DOHH2 (cell line): Measurements from ENCODE around the gene TASL.

Experiments
- H3F3A ChIP-seq: fragments of 200-600 bp; sonication (generic), shearing (Covaris generic); 2 replicates; pipeline ENCODE4 v1.6.0; 2016; ENCODE audit warnings: antibody characterized with exemption, mild to moderate bottlenecking; ENCODE audit not compliant: control insufficient read depth, insufficient read depth
- H3K27ac ChIP-seq: fragments of 200-600 bp; sonication (generic); 2 replicates; pipeline ENCODE4 v1.5.1; 2014; ENCODE audit warnings: low read depth, mild to moderate bottlenecking, low read length, moderate library complexity
- H3K27me3 ChIP-seq: fragments of 200-600 bp; sonication (generic); 2 replicates; pipeline ENCODE4 v1.6.1; 2014; ENCODE audit warnings: mild to moderate bottlenecking, low read length, mixed read lengths; ENCODE audit not compliant: control insufficient read depth
- H3K36me3 ChIP-seq: fragments of 200-600 bp; sonication (generic); 2 replicates; pipeline ENCODE4 v1.6.1; 2014; ENCODE audit warnings: mild to moderate bottlenecking, low read length, moderate library complexity, mixed read lengths; ENCODE audit not compliant: control insufficient read depth
- H3K4me1 ChIP-seq: fragments of 200-600 bp; sonication (generic); 2 replicates; pipeline ENCODE4 v1.6.1; 2014; ENCODE audit warnings: mild to moderate bottlenecking, low read length, mixed read lengths; ENCODE audit not compliant: control insufficient read depth
- H3K4me2 ChIP-seq: fragments of 200-600 bp; sonication (generic); 2 replicates; pipeline ENCODE4 v1.6.0; 2014; ENCODE audit warnings: mild to moderate bottlenecking, low read length, moderate library complexity
- H3K4me3 ChIP-seq: fragments of 200-600 bp; sonication (generic); 2 replicates; pipeline ENCODE4 v1.5.1; 2014; ENCODE audit warnings: mild to moderate bottlenecking, low read length, mixed read lengths
- H3K79me2 ChIP-seq: fragments of 200-600 bp; sonication (generic); 2 replicates; pipeline ENCODE4 v1.6.1; 2014; ENCODE audit warnings: mild to moderate bottlenecking, low read length, mixed read lengths; ENCODE audit not compliant: control insufficient read depth
- H3K9me2 ChIP-seq: fragments of 200-600 bp; sonication (generic); replicated peaks from 2 replicates; pipeline ENCODE4 v1.6.1; 2014; ENCODE audit warnings: mild to moderate bottlenecking, low read length, mixed read lengths; ENCODE audit not compliant: control insufficient read depth
- H3K9me3 ChIP-seq: fragments of 200-600 bp; sonication (generic); 2 replicates; pipeline ENCODE4 v1.6.1; 2014; ENCODE audit warnings: antibody characterized with exemption, low read length, mixed read lengths; ENCODE audit not compliant: control insufficient read depth, insufficient read depth
- H4K20me1 ChIP-seq: fragments of 200-600 bp; sonication (generic); 2 replicates; pipeline ENCODE4 v1.6.0; 2014; ENCODE audit warnings: low read depth, mild to moderate bottlenecking, antibody characterized with exemption, low read length, moderate library complexity; ENCODE audit not compliant: control insufficient read depth, insufficient read depth
- CTCF ChIP-seq: fragments of 200-600 bp; sonication (generic); IDR thresholded peaks from one replicate; pipeline ENCODE4 v1.5.1; 2014; ENCODE audit warnings: antibody characterized with exemption, mild to moderate bottlenecking, low read depth, low read length; ENCODE audit not compliant: poor library complexity, severe bottlenecking
- EZH2phosphoT487 ChIP-seq: fragments of 200-600 bp; sonication (generic); IDR thresholded peaks from 2 replicates; pipeline ENCODE4 v1.6.1; 2017; ENCODE audit warnings: borderline replicate concordance, mild to moderate bottlenecking, antibody characterized with exemption, low read length, moderate library complexity, mixed read lengths

The TASL gene

GRCh38 chrX:30582664-30583063 is 5.1 kb upstream of the TASL start:
- TF ChIP-seq EZH2phosphoT487 = no peak
- TF ChIP-seq CTCF = no peak
- Histone ChIP-seq H3K27me3 (no peaks in the 10 kb centered on the region), H4K20me1 (no peaks in the 10 kb centered on the region)

GRCh38 chrX:30580641-30581040 is 3.1 kb upstream of the TASL start:
- TF ChIP-seq EZH2phosphoT487 (no peak), CTCF (no peak)
- peaks cover 12% of the 10 kb centered on the region for H3K36me3 ChIP-seq
- no peak overlapping the region for H3K27ac ChIP-seq
- H3K9me3 ChIP-seq = no peaks in the 10 kb centered on the region
- H3K9me2 ChIP-seq = no peaks in the 10 kb centered on the region
- peaks cover 24% of the 10 kb centered on the region for H3K4me1 ChIP-seq
- H3K27me3 ChIP-seq = no peaks in the 10 kb centered on the region
- H3F3A ChIP-seq = peaks cover 9% of the 10 kb centered on the region
- H4K20me1 ChIP-seq = no peaks in the 10 kb centered on the region
- no peak overlapping the region for H3K4me3 ChIP-seq
- no peak overlapping the region for H3K4me2 ChIP-seq
- peaks cover 17% of the 10 kb centered on the region for H3K79me2 ChIP-seq

More at GRCh38 chrX:30582664-30583063, 5.1 kb upstream of the TASL start:
- Histone ChIP-seq H3K4me1 (peaks cover 37% of the 10 kb centered on the region), H3F3A (no peaks in the 10 kb centered on the region), H3K36me3 (no peaks in the 10 kb centered on the region), H3K9me2 (no peaks in the 10 kb centered on the region), H3K4me3 (no peak overlapping the region), H3K79me2 (no peaks in the 10 kb centered on the region), H3K4me2 (no peak overlapping the region), H3K27ac (no peak overlapping the region), H3K9me3 (no peaks in the 10 kb centered on the region)

- H3K36me3 ChIP-seq = peaks cover 40% of the 10 kb centered on the region
- H3F3A ChIP-seq = peaks cover 9% of the 10 kb centered on the region
- peak overlapping the region; percentile 98 for H3K27ac ChIP-seq
- H3K79me2 ChIP-seq = peaks cover 54% of the 10 kb centered on the region
- peak overlapping the region; percentile 94 for H3K4me3 ChIP-seq
- no peaks in the 10 kb centered on the region for H3K9me2 ChIP-seq
- no peaks in the 10 kb centered on the region for H3K27me3 ChIP-seq
- H3K4me1 ChIP-seq = peaks cover 51% of the 10 kb centered on the region
- H3K4me2 ChIP-seq = peak overlapping the region; percentile 86
- no peaks in the 10 kb centered on the region for H3K9me3 ChIP-seq
- H4K20me1 ChIP-seq = no peaks in the 10 kb centered on the region
- TF ChIP-seq CTCF = no peak
- TF ChIP-seq EZH2phosphoT487 = no peak
These were observed 685 bp downstream of the TASL start for GRCh38 chrX:30576881-30577280.

- Histone ChIP-seq H3K79me2 (peaks cover 88% of the 10 kb centered on the region), H3K4me2 (peak overlapping the region; percentile 86), H3K4me3 (peak overlapping the region; percentile 59), H3K27ac (peak overlapping the region; percentile 32; the same call in 1 of the 2 replicates), H3K4me1 (peaks cover 46% of the 10 kb centered on the region), H3K9me3 (no peaks in the 10 kb centered on the region), H3F3A (peaks cover 9% of the 10 kb centered on the region), H4K20me1 (no peaks in the 10 kb centered on the region), H3K27me3 (no peaks in the 10 kb centered on the region), H3K36me3 (peaks cover 57% of the 10 kb centered on the region), H3K9me2 (no peaks in the 10 kb centered on the region)
- TF ChIP-seq CTCF (no peak), EZH2phosphoT487 (no peak)
These were observed 4.4 kb downstream of the TASL start for GRCh38 chrX:30573125-30573524.
